NCI-H1092 treated with DMSO at 0.1 percent for 48 hours (cell line): Measurements from ENCODE around the gene THBS3.
"Not testable (repeated sequence)": the region's sequence is repeated elsewhere in the genome, so short reads cannot be mapped to it uniquely, and the experiment has no call there.

Experiments
- DNase-seq: peaks from one replicate; lab custom pipeline; 2025; lab: John Stamatoyannopoulos, UW

Gene THBS3

DNA sequence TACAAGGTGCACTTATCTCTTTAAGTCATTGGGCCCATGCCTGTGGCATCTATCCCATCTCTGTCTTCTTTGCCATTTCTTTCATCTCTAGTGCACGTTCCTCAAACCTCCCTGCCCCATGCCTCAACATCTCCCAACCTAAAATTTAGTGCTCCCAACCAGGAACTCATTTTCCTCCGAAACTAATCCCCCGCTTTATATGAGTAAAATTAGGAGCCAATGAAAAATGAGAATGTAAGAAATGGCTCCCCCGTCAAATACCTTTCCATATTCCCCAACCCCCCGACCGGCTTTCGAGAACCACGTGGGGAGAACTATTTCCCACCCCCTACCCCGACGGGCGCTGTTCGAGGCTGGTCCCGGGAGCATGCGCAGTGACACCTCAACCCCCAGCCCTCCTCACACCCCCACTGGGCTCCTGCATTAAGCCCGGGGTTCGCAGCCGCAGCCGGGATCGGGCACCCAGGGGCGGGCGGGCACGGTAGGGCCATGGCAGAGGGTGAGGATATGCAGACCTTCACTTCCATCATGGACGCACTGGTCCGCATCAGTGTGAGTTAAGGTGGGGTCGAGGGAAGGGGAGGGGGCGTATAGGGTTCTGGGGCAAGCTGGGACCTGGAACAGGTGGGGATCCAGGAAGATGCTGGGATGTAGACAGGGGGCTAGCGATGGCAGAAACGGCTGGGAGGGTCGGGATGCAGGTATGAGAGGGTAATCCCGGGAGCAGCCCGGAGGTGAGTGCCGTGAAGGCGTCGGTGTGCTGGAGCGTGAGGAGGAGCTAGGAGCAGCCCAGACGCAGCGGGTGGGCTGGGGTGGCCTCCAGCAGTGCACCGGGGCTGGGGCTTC lies 34.0 kb downstream of the THBS3 start, which contains the start of gene TRIM46:
Gene TRIM46, plus strand, starts transcription at position 372 of the 846 bp plus-strand sequence. Its CDS starts 118 bp downstream, at position 490.
- peak; percentile 77 for DNase-seq

DNA sequence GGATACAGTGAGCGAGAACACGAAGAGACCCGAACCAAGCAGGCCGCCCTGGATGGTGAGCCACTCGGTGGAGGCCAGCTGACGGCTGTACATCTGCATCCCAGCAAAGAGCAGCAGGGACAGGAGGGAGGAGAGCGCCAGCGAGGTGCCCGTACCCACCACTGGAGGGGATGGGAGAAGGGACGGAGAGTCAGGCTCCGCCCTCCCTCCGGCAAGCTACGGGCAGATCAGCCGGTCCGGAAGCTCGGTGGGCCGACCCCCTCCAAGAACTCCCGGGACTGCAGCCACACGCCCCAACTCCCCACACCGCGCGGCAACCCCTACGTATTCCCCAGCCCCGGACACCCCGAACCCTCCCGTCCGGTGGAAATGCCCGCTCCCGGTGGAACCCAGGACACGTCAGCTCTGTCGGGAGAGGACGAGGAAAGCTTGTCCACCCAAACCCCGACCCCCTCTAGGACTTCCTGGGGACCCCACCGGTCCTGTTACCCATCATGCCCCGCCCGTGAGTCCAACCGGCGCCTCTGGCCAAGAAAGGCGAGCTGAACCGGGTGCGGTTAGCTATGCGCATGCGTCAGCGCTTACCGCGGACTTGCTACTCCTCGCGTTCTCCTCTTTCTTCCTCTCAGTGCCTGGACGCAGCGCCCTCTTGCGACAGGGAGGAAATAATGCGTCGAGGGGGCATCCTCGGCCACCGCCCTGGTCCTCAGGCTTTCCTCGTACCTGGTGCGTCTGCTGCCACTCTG lies 34.8 kb downstream of the THBS3 start, which contains the start of gene KRTCAP2:
Gene KRTCAP2, minus strand, starts transcription at position 573 of the 746 bp plus-strand sequence. Its CDS starts 80 bp downstream, at position 493.
- DNase-seq = peak; percentile 98

DNA sequence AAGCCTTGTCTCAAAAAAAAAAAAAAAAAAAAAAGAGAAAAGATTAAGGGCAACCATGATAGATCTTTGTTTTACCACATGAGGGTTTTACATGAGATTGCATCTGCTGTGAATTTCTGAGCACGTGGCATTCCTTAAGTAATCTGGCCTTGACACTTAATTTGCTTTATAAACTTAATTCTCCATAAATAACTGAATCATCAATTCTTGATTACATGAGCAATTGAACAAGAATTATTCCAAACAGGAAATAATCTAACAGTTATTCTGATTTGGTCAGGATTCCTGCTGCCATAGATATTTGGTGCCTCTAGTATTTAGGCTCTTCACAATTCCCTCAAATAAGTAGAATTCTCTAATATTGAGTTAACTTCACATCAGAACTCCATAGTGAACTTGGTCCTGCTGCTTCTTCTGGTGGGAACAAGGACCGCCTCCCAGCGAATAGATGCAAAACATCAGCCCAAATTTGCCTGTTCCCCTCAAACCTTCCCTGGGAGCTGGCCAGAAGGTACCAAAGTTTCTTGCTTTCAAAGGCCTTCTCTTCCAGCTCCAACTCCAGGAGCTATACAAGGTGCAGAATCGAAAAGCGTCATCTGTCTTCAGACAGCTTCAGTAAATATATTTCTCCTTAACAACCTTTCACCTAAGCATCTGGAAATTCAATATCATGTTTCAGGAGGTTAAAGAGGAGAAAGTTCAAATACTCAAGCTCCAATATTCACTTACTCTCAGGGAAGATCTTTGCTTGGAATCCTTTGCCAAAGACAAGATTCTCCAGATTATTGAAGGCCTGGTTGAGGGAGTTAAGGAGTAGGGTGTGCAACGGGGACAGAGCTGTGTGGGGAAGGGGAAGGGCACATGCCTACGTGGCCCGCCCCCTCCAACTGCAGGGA lies 35.6 kb downstream of the THBS3 start:
- no peak for DNase-seq

DNA sequence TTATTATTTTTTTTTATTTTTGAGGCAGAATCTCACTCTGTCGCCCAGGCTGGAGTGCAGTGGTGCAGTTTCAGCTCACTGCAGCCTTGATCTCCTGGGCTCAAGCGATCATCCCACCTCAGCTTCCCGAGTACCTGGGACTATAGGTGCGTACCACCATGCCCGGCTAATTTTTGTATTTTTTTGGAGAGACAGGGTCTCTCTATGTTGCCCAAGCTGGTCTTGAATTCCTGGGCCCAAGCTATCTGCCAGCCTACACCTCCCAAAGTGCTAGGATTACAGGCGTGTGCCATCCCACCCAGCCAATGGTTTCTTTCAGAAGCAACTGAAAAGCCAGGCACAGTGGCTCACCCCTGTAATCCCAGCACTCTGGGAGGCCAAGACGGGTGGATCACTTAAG lies 36.9 kb downstream of the THBS3 start:
- no peak for DNase-seq

DNA sequence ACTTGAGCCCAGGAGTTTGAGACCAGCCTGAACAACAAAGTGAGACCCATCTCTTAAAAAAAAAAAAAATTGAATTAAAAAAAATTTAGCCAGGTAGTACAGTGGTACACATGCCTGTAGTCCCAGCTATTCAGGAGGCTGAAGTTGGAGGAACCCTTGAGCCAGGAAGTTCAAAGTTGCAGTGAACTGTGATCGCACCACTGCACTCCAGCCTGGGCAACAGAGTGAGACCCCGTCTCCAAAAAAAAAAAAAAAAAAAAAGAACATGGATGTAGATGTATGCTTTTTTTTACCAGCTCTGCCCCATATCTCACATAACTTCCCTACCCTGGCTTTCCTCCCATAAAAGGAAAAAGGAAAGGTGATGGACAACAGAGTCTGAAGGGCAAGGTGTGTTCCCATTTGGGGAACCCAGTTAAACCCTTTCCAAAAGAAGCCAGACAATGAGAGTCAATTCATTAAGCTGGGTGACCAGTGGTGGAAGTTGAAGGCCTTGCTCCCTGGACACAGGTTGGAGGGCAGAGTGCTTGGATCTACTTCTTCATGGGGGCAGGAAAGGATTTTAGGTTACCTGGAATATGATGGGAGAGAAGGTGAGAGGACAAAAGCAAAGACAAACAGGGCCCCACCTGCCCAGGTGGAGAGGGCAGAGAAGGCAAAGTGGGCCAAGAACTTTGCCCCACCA lies 37.5 kb downstream of the THBS3 start:
- DNase-seq = no peak

DNA sequence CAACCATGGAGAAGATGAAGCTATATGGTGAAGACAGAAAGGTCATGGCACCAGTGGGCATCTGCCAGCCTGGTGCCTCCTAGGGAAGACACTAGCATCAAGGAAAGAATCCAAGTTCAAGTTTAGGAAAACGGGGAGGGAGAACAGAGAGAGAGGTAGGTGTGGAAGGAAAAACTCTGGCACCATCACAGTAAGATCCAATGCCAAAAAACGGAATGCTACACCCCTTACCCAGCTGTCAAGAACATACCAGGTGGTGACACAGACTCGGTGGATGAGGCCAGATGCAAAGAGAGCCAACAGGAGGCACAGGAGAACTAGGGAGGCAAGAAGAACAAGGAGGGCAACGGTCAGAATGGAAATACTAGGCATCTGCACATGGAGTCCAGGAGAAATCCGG lies 38.2 kb downstream of the THBS3 start:
- DNase-seq = no peak

DNA sequence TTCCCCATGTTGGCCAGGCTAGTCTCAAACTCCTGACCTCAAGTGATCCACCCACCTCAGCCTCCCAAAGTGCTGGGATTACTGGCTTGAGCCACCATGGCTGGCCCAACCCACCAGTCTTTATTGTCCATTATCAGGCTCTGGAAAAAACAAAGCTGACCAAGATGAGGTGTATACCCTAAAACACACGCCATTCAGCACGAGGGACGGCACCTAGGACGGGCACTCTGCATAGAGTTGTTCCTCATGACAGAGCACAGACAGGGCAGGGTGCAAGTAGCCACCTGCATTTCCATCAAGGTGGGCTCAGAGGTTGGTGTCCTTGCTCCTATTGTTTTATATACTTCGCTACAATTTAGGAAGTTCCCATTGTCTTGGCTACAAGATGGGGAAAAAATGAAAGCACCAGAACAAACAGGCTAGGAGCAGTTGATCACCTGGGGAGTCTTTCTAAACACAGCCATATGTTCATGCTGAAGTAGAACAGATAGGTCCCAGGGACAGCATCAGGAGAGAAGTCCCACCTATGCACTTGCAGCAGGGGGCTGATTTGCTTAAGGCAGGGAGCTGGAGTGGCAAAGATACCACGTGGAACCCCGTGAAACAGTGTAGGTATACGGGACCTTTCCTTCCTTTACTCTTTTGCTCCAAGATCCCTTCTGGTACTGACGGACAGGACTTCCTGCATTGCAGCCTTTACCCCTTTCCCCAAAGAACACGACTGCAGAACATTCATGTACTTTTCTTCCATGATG lies 39.1 kb downstream of the THBS3 start:
- no peak for DNase-seq

DNA sequence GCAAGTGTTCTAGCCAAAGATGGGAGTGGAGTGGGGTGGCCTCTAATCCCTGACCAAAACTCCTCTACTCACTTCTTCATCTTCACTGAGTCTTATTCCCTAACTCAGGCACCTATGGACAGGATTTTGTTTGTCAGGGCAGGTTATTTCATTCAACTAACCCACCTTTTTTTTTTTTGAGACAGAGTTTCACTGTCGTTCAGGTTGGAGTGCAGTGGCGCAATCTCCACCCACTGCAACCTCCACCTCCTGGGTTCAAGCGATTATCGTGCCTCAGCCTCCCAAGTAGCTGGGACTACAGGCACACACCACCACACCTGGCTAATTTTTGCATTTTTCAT lies 39.6 kb downstream of the THBS3 start:
- DNase-seq = not testable (repeated sequence)

DNA sequence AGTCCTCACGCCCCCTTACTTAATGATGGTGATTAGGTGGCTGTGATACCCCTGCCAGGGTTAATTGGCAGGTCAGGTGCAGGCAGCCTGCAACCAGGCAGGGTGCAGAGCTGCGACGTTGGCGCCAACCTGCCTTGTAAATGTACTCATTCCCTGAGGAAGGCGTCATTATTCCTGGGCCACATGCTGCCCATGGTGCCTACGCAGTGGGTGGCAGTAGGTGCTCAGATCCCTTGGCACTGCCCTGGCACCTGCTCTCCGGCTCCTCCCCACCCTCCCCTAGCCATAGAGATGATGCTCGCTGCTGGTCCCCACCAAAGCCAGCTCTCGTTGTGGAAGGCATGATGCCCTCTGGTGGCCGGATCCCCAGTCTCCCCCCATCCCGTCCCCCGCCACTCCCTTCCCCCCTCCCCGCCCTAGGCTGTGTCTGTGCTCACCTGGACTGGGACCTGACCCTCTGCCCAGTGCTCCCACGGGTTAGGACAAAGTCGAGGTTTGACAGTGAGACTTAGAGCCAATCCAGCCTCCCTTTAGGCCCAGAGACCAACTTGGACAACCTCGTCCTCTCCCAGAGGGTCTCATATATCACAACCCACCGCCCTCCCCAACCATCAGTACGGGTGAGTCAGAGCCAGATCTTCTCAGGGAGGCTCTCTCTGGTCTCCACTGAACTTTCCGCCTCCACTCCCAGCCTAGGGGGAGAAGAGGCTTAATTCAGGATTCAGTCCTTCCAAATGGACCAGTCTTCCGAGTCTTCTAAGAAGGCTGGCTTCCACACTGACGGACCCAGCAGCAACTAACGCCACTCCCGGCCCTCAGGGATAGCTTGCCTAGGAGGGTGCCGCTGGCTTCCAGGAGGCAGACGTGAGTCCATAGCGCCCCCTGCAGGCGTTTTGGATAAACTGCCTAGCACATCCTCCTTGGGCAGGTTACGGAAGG lies 40.3 kb downstream of the THBS3 start:
- peak; percentile 89 for DNase-seq

DNA sequence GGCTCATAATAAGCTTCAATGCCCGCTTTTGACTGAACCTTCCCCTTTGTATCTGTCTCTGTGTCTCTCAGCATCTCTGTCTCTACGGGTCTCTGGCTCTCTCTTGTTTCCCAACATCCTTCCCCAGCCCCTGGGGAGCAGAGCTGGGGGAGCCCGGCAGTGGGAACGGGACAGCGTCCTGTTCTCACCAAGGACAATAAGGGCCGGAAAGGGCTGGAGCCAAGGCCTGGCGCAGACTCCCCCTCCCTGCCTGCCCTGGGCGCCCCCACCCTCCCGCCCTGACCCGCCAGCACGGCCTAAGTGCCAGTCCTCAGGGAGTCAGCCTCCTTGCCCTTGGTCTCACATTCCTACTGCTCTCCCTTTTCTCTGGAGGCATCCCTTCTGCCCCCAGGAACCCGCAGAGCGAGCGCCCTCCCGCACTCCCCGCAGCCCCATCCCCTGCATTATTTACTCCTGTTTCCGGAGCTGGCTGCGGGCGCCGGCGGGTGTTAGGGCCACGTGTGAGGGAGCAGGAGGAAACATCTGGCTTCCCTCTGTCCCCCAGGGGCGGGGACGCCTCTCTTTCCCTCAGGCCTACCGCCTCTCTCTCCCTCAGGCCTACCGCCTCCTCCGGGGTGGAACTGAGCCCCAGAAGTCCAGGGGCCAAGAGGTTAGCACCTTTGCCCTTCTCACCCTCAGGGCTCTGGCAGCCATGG lies 41.1 kb downstream of the THBS3 start:
- DNase-seq = no peak

DNA sequence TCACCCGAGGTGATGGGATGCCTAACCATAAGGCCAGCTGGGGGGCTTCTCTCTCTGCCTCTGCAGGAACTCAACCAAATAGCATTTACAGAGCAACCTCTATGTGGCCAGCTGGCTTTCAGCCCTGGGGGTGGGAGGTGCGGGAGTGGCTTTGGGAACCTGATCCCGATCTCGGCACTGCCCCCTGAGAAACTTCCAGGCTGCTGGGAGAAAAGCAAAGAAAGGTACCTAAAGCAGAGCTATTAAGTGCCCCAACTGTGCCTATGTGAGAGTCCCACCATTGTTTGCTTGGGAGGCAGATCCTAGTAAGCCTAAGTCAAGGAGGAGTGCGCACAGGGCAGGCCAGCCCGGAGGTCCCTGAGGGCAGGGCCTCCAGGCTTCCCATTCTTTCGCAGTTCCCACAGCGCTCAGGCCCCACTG lies 41.6 kb downstream of the THBS3 start:
- DNase-seq = no peak

DNA sequence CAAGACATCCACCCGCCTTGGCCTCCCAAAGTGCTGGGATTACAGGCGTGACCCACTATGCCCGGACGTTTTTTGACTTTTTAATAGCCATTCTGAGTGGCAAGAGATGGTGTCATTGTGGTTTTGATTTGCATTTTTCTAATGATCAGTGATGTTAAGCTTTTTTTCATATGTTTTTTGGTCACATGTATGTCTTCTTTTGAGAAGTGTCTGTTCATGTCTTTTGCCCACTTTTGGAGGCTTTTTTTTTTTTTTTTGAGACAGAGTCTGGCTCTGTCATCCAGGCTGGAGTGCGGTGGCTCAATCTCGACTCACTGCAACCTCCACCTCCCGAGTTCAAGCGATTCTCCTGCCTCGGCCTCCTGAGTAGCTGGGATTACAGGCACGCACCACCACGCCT lies 43.1 kb downstream of the THBS3 start:
- not testable (repeated sequence) for DNase-seq

DNA sequence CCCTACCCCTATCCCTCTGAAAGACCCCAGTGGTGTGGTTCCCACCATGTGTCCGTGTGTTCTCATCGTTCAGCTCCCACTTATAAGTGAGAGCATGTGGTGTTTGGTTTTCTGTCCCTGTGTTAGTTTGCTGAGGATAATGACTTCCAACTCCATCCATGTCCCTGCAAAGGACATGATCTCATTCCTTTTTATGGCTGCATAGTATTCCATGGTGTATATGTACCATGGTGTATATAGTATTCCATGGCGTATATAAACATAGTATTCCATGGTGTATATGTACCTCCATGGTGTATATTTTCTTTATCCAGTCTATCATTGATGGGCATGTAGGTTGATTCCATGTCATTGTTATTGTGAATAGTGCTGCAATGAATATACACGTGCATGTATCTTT lies 43.9 kb downstream of the THBS3 start:
- not testable (repeated sequence) for DNase-seq

DNA sequence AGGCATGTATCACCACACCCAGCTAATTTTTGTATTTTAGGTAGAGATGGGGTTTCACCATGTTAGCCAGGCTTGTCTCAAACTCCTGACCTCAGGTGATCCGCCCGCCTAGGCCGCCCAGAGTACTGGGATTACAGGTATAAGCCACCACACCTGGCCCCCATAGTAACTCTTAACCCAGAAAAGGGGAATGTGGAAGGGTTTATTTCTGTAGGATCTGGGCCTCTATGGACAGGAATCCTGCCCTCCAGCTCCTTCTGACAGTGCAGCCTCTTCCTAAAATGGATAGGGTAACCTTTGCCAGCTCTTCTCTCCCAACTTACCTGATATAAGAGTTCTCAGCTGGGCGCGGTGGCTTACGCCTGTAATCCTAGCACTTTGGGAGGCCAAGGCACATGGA lies 45.1 kb downstream of the THBS3 start:
- not testable (repeated sequence) for DNase-seq

DNA sequence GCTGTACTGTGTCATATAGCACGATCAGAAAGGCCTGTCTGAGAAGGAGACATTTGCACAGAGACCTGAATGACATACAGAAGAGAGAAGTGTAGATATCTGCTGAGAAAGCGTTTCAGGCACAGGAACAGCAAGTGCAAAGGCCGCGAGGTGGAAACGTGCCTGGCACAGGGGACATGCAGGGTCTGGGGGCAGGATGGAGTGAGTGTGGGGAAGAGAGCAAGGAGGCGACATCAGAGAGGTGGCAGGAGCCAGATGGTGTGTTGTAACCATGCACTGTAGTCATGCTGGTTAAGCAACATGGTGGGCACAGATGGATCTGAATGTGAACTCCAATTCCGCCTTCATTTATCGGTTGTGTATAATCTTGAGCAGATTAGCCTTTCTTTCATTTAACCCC lies 47.6 kb downstream of the THBS3 start:
- DNase-seq = no peak

DNA sequence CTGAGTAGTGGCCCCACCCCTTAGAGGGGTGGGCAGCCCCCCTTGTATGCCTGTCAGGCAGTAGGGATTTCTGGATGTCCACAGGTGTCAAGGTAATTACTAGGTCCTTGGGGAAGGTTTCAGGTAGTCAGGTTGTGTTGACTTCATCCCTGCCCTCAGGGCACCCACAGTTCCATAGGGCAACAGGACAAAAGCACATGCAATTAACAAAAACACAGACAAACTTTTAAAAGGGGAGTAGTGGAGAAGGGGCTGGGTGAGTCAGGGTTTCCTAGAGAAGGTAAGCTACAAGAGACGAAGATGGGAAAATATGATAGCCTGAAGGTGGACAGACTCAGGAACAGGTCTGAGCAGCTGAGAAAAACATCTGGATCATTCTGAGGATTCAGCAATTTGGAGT lies 48.7 kb downstream of the THBS3 start:
- no peak for DNase-seq

DNA sequence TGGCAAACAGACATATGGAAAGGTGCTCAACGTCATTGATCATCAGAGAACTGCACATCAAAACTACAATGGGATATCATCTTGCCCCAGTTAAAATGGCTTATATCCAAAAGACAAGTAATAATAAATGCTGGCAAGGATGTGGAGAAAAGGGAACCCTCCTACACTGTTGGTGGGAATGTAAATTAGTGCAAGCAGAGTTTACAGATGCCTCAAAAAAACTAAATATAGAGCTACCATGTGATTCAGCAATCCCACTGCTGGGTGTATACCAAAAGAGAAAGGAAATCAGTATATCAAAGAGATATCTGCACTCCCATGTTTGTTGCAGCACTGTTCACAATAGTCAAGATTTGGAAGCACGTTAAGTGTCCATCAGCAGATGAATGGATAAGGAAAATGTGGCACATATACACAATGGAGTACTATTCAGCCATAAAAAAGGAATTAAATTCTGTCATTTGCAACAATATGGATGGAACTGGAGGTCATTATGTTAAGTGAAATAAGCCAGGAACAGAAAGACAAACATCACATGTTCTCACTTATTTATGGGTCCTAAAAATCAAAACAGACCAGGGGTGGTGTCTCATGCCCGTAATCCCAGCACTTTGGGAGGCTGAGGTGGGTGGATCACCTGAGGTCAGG lies 51.6 kb downstream of the THBS3 start:
- not testable (repeated sequence) for DNase-seq
